WTC11 (cell line): ENCODE measurements around the gene ARHGAP44. TPM values are rescaled to one million over a fixed set of nuclear protein-coding genes. Genes with fewer than 3 reads are reported as not detected.

Source experiments
- ATAC-seq: fragments of 200-7000 bp; cut with Tn5 transposase; 2 replicates; pipeline ENCODE4 v1.10.0; 2021; ENCODE audit warnings: mild to moderate bottlenecking, moderate library complexity
- CTCF ChIA-PET: fragments of 300-600 bp; sonication (Branson Sonifier 250); formaldehyde crosslinking; loops from one replicate; lab custom pipeline; 2021; ENCODE audit warnings: antibody characterized with exemption; lab: Charles Lee
- POLR2A ChIA-PET: fragments of 350-600 bp; sonication (Branson Sonifier 250); formaldehyde crosslinking; loops from one replicate; lab custom pipeline; 2021; ENCODE audit warnings: antibody characterized with exemption; lab: Charles Lee
- DNase-seq: peaks from one replicate; pipeline ENCODE4 v3.0.0; 2021; ENCODE audit warnings: low spot score
- H3K27ac Mint-ChIP-seq: 2 replicates; pipeline ENCODE4 v1.8.0; 2021; ENCODE audit warnings: mixed read lengths
- H3K27me3 Mint-ChIP-seq: 2 replicates; pipeline ENCODE4 v1.8.0; 2021; ENCODE audit warnings: low read depth, mild to moderate bottlenecking, moderate library complexity, mixed read lengths
- H3K36me3 Mint-ChIP-seq: 2 replicates; pipeline ENCODE4 v1.8.0; 2021; ENCODE audit warnings: mixed read lengths
- H3K4me1 Mint-ChIP-seq: 2 replicates; pipeline ENCODE4 v1.8.0; 2022; ENCODE audit warnings: mixed read lengths
- H3K4me3 Mint-ChIP-seq: 2 replicates; pipeline ENCODE4 v1.8.0; 2021; ENCODE audit warnings: mild to moderate bottlenecking, moderate library complexity, mixed read lengths
- H3K9me3 Mint-ChIP-seq: 2 replicates; pipeline ENCODE4 v1.8.0; 2021; ENCODE audit warnings: mixed read lengths
- AFF4 ChIP-seq: sonication (generic); formaldehyde crosslinking; IDR thresholded peaks from 2 replicates; pipeline ENCODE4 v1.8.1; 2023; ENCODE audit warnings: mild to moderate bottlenecking, missing genetic modification reagents, borderline replicate concordance
- ELF4 ChIP-seq: sonication (generic); formaldehyde crosslinking; IDR thresholded peaks from 2 replicates; pipeline ENCODE4 v1.8.1; 2022; ENCODE audit warnings: low read depth, mild to moderate bottlenecking, moderate library complexity, missing genetic modification reagents
- FOXK1 ChIP-seq: sonication (generic); formaldehyde crosslinking; IDR thresholded peaks from 2 replicates; pipeline ENCODE4 v1.8.0; 2022; ENCODE audit warnings: mild to moderate bottlenecking, moderate library complexity, missing genetic modification reagents
- GABPB1 ChIP-seq: sonication (generic); formaldehyde crosslinking; IDR thresholded peaks from 2 replicates; pipeline ENCODE4 v1.8.1; 2023; ENCODE audit warnings: mild to moderate bottlenecking, missing genetic modification reagents
- HMGA2 ChIP-seq: fragments of 250-450 bp; sonication (Bioruptor Pico); IDR thresholded peaks from 2 replicates; pipeline ENCODE4 v1.4.0; 2021; ENCODE audit warnings: mild to moderate bottlenecking, moderate library complexity
- IRF2 ChIP-seq: sonication (generic); formaldehyde crosslinking; IDR thresholded peaks from 2 replicates; pipeline ENCODE4 v1.8.0; 2022; ENCODE audit warnings: low read depth, missing genetic modification reagents, borderline replicate concordance
- NFE2L1 ChIP-seq: sonication (generic); formaldehyde crosslinking; IDR thresholded peaks from 2 replicates; pipeline ENCODE4 v1.8.1; 2023; ENCODE audit warnings: missing genetic modification reagents
- NR2C2 ChIP-seq: sonication (generic); formaldehyde crosslinking; IDR thresholded peaks from 2 replicates; pipeline ENCODE4 v1.8.0; 2022; ENCODE audit warnings: mild to moderate bottlenecking, missing genetic modification reagents
- NR3C1 ChIP-seq: sonication (generic); formaldehyde crosslinking; conservative IDR thresholded peaks from 2 replicates; pipeline ENCODE4 v1.8.1; 2023; ENCODE audit warnings: low read depth, mild to moderate bottlenecking, missing genetic modification reagents
- PRRX2 ChIP-seq: fragments of 250-450 bp; sonication (Bioruptor Pico); IDR thresholded peaks from 2 replicates; pipeline ENCODE4 v1.8.0; 2021; ENCODE audit warnings: mild to moderate bottlenecking
- SP1 ChIP-seq: sonication (generic); formaldehyde crosslinking; conservative IDR thresholded peaks from 2 replicates; pipeline ENCODE4 v1.8.1; 2022; ENCODE audit warnings: missing genetic modification reagents
- TEAD1 ChIP-seq: sonication (generic); formaldehyde crosslinking; IDR thresholded peaks from 2 replicates; pipeline ENCODE4 v1.8.0; 2022; ENCODE audit warnings: mild to moderate bottlenecking, missing genetic modification reagents
- USF1 ChIP-seq: sonication (generic); formaldehyde crosslinking; IDR thresholded peaks from 2 replicates; pipeline ENCODE4 v1.8.0; 2022; ENCODE audit warnings: mild to moderate bottlenecking, missing genetic modification reagents
- ZBTB21 ChIP-seq: sonication (generic); formaldehyde crosslinking; IDR thresholded peaks from 2 replicates; pipeline ENCODE4 v1.8.1; 2023; ENCODE audit warnings: mild to moderate bottlenecking, missing genetic modification reagents, borderline replicate concordance
- ZNF396 ChIP-seq: fragments of 250-450 bp; sonication (Bioruptor Pico); IDR thresholded peaks from 2 replicates; pipeline ENCODE4 v1.8.0; 2021; ENCODE audit warnings: mild to moderate bottlenecking, moderate library complexity, borderline replicate concordance
- total RNA-seq: library from RNA; stranded (reverse); gene quantifications from 3 replicates; pipeline ENCODE4 v1.2.3, GENCODE V29; 2021
- TF ChIP-seq, protein P1 (sequence below): fragments of 200-600 bp; IDR thresholded peaks from 2 replicates; pipeline ENCODE4 v1.8.0; 2022; ENCODE audit warnings: antibody characterized with exemption

Gene ARHGAP44
- total RNA-seq, 1 experiment from 2014 or later = 23.8 TPM

GRCh38 chr17:12994341-12995074, 205.2 kb downstream of the ARHGAP44 start:
- Mint-ChIP-seq H3K27me3 (no peaks in the 10 kb centered on the region), H3K27ac (no peak overlapping the region), H3K9me3 (no peaks in the 10 kb centered on the region), H3K4me1 (no peaks in the 10 kb centered on the region), H3K36me3 (peaks cover 78% of the 10 kb centered on the region), H3K4me3 (no peak overlapping the region)
- CTCF ChIA-PET = no interaction called here
- DNase-seq (no peak), ATAC-seq (no peak)
- POLR2A ChIA-PET = no interaction called here
- TF ChIP-seq ZBTB21 (CRISPR knock-in tag) (no peak), AFF4 (CRISPR knock-in tag) (no peak), TEAD1 (CRISPR knock-in tag) (no peak), SP1 (CRISPR knock-in tag) (no peak), GABPB1 (CRISPR knock-in tag) (no peak), ZNF396 (CRISPR knock-in tag) (no peak), NR2C2 (CRISPR knock-in tag) (no peak), IRF2 (CRISPR knock-in tag) (no peak), FOXK1 (CRISPR knock-in tag) (no peak), PRRX2 (CRISPR knock-in tag) (no peak)
- TF ChIP-seq, protein P1, sequence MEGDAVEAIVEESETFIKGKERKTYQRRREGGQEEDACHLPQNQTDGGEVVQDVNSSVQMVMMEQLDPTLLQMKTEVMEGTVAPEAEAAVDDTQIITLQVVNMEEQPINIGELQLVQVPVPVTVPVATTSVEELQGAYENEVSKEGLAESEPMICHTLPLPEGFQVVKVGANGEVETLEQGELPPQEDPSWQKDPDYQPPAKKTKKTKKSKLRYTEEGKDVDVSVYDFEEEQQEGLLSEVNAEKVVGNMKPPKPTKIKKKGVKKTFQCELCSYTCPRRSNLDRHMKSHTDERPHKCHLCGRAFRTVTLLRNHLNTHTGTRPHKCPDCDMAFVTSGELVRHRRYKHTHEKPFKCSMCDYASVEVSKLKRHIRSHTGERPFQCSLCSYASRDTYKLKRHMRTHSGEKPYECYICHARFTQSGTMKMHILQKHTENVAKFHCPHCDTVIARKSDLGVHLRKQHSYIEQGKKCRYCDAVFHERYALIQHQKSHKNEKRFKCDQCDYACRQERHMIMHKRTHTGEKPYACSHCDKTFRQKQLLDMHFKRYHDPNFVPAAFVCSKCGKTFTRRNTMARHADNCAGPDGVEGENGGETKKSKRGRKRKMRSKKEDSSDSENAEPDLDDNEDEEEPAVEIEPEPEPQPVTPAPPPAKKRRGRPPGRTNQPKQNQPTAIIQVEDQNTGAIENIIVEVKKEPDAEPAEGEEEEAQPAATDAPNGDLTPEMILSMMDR = no peak

GRCh38 chr17:12995106-12995895, 206.0 kb downstream of the ARHGAP44 start:
- TF ChIP-seq HMGA2 (CRISPR knock-in tag) (no peak), NR3C1 (CRISPR knock-in tag) (no peak)
- ChIA-PET CTCF (interaction anchor here (0.6 kb wide), 1 partner anchor 60 kb away, joined by 3 read pairs; no protein-coding TSS in a partner anchor), POLR2A (no interaction called here)
- H3K4me3 Mint-ChIP-seq = no peak overlapping the region
- no peak for DNase-seq
- no peak for ATAC-seq
- no peaks in the 10 kb centered on the region for H3K9me3 Mint-ChIP-seq
- no peak overlapping the region for H3K27ac Mint-ChIP-seq
- no peaks in the 10 kb centered on the region for H3K27me3 Mint-ChIP-seq
- H3K4me1 Mint-ChIP-seq = no peaks in the 10 kb centered on the region
- H3K36me3 Mint-ChIP-seq = peaks cover 77% of the 10 kb centered on the region

- H3K9me3 Mint-ChIP-seq = no peaks in the 10 kb centered on the region
- no peaks in the 10 kb centered on the region for H3K4me1 Mint-ChIP-seq
- peaks cover 79% of the 10 kb centered on the region for H3K36me3 Mint-ChIP-seq
- H3K27ac Mint-ChIP-seq = no peak overlapping the region
- DNase-seq (no peak), ATAC-seq (no peak)
- CTCF ChIA-PET = no interaction called here
- H3K27me3 Mint-ChIP-seq = no peaks in the 10 kb centered on the region
- TF ChIP-seq ELF4 (CRISPR knock-in tag) = no peak
- TF ChIP-seq NFE2L1 (CRISPR knock-in tag) = no peak
- no peak for TF ChIP-seq USF1 (CRISPR knock-in tag)
- H3K4me3 Mint-ChIP-seq = no peak overlapping the region
- POLR2A ChIA-PET = no interaction called here
Observed at GRCh38 chr17:12995896-12996295, 206.6 kb downstream of the ARHGAP44 start.
